ENCODE measurements around the gene LSM11. TPM values are rescaled to one million over a fixed set of nuclear protein-coding genes. Genes with fewer than 3 reads are reported as not detected.

Gene LSM11
- total RNA-seq, 4 donors from 2014 or later: 3.6 to 5.6 (median 3.8) TPM

DNA sequence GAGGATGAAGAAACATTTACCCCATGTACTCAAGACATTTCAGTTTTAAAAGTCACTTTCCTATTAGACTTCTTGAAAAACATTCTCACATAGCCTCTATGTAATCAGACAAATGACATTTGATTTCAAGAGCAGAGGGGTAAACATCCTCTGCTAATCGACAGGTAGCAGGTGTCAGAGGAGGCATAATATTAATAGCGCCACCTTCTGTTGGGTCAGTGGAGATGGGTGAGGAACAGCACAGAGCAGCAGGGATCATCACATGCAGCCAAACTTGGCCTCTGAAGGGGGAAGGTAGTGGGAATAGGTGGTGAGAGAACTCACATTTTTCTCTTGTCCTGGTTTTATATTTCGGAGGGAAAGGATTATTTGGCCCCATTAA is 3.3 kb upstream of the LSM11 start:
- no peak for DNase-seq (ENCODE audit: low spot score in 2 of 2)
- intact Hi-C loops (cut with DNase I; ENCODE audit: low total_unique reads): loop anchor here (10.0 kb wide), 1 partner anchor 415 kb away; no protein-coding TSS in a partner anchor
- no peak overlapping the region for H3K4me3 ChIP-seq (ENCODE audit: low read depth, poor library complexity, severe bottlenecking)
- WGBS, 2 donors: 52 to 67% methylated on average over 3 of the region's 3 CpGs
- TF ChIP-seq, protein P1, sequence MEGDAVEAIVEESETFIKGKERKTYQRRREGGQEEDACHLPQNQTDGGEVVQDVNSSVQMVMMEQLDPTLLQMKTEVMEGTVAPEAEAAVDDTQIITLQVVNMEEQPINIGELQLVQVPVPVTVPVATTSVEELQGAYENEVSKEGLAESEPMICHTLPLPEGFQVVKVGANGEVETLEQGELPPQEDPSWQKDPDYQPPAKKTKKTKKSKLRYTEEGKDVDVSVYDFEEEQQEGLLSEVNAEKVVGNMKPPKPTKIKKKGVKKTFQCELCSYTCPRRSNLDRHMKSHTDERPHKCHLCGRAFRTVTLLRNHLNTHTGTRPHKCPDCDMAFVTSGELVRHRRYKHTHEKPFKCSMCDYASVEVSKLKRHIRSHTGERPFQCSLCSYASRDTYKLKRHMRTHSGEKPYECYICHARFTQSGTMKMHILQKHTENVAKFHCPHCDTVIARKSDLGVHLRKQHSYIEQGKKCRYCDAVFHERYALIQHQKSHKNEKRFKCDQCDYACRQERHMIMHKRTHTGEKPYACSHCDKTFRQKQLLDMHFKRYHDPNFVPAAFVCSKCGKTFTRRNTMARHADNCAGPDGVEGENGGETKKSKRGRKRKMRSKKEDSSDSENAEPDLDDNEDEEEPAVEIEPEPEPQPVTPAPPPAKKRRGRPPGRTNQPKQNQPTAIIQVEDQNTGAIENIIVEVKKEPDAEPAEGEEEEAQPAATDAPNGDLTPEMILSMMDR (IDR thresholded peaks at IDR 0.05): no peak
- no peak for TF ChIP-seq POLR2A (IDR thresholded peaks at IDR 0.05)

DNA sequence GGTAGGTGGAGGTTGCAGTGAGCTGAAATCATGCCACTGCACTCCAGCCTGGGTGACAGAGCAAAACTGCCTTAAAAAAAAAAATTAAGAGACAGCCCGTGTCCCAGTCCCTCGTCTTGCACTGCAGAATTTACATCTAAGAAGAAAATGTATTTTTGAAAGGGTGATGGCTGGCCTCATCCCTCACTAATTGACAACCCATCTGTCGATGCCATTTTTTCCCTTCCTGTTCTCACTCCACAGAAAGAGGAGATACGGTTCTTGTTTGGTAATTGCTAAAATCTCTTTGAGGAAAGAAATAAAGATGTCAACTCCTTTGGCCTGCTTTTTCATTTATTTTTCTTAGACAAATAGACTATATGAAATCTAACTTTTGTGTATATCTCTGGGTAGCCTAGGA is 2.4 kb upstream of the LSM11 start:
- H3K4me3 ChIP-seq (ENCODE audit: low read depth, poor library complexity, severe bottlenecking): no peak overlapping the region
- DNase-seq (ENCODE audit: low spot score in 2 of 2): no peak
- no peak for TF ChIP-seq POLR2A (IDR thresholded peaks at IDR 0.05)
- TF ChIP-seq, protein P1 (IDR thresholded peaks at IDR 0.05): no peak
- intact Hi-C loops (cut with DNase I; ENCODE audit: low total_unique reads): loop anchor here (10.0 kb wide), 1 partner anchor 416 kb away; no protein-coding TSS in a partner anchor
- 63 to 69% methylated on average over 4 of the region's 4 CpGs for WGBS, 2 donors

DNA sequence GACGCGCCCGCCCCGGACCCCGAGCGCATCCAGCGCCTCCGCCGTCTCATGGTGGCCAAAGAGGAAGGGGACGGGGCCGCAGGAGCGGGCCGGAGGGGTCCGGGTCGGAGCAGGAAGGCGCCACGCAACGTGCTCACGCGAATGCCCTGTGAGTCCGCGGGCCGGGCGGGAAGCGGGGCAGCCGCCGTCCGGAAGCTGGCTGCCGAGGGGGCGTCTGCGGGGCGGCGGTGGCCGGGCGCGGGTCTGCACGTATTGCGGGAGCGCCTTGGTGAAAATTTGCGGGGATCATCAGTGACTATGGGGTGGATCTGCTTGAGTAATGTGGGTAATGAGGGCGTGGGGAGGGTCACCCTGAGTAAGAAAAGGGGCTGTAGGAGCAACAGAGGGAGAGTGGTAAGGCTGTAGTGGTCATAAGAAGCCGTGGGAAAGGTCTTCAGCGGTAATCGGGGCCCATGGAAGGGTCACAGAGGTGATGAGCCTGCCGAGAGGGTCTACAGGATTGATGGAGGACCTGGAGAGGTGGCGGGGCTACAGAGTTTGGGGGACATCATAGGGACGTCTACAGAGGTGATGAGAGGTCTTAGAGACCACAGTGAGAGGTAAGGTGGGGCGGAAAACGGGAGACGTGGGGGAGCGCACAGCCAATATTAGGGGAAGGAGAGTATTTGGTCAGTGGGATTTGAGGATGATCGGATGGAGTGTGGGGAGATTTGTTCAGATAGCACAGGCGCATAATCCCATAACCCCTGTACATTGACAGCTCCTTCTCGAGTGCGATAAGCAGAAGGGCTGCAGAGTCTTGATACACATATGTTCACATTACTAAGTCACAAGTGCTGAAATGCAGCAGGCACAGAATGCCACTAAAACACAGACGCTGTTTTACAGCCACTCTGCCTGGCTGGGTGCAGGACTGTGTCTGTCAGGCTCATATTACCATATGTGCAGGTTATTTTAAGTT is 819 bp downstream of the LSM11 start:
- TF ChIP-seq POLR2A (IDR thresholded peaks at IDR 0.05): no peak
- TF ChIP-seq, protein P1 (IDR thresholded peaks at IDR 0.05): no peak
- DNase-seq (ENCODE audit: low spot score in 2 of 2): no peak
- WGBS, 2 donors: 5 to 11% methylated on average over 28 to 56 of the region's 56 CpGs
- intact Hi-C loops (cut with DNase I; ENCODE audit: low total_unique reads): loop anchor here (10.0 kb wide), 1 partner anchor 420 kb away; no protein-coding TSS in a partner anchor
- H3K4me3 ChIP-seq (ENCODE audit: low read depth, poor library complexity, severe bottlenecking): peak overlapping the region; percentile 69

DNA sequence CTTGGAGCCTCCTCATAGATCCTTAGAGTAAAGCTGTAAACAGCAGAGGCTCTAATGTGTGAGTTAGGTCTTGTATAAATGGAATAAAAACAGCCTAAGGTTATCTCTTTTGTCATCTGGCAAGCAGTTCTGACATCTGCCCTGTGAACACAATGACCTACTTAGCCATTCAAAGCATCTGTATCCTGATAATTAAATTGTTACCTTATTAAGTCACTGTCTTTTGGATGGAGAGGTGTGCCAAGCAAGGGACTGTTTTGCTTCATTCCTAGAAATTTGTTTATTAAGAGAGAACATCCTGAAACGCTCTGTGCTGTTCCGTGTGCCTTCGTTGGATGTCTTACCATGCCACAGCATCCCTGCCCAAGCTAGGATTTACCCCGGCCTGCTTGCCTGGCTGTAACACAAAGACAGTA is 1.5 kb downstream of the LSM11 start:
- no peak for DNase-seq (ENCODE audit: low spot score in 2 of 2)
- no peak overlapping the region for H3K4me3 ChIP-seq (ENCODE audit: low read depth, poor library complexity, severe bottlenecking)
- intact Hi-C loops (cut with DNase I; ENCODE audit: low total_unique reads): loop anchor here (10.0 kb wide), 1 partner anchor 420 kb away; no protein-coding TSS in a partner anchor
- 71% methylated on average over 4 of the region's 4 CpGs for WGBS, 2 donors
- TF ChIP-seq, protein P1 (IDR thresholded peaks at IDR 0.05): no peak
- TF ChIP-seq POLR2A (IDR thresholded peaks at IDR 0.05): no peak

DNA sequence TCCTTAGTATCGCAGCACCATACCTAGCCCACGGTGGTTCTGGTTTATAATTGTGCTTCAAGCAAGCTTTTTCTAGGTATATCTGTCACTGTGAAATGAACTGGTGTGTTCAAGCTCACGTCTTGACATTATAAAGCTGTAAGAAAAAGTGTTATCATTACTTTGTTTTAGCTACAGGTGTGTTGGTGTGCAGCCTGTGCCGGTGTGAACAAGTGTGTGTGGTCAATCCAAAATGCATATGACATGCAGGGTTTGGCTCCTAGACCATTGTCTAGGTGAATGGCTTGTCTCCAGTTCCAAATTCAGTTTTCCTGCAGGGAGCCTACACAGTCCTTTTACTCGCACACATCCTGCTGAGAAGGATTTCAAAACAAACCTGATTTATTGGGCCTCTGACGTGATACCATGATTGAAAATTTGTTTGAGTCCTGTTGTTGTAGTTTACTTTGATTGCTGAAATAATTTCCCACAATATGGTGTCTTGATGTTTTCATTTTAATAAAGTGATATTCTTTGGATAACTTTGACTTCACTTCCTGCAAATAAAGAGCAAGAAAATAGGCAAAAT is 3.7 kb downstream of the LSM11 start:
- H3K4me3 ChIP-seq (ENCODE audit: low read depth, poor library complexity, severe bottlenecking): no peak overlapping the region
- TF ChIP-seq, protein P1 (IDR thresholded peaks at IDR 0.05): no peak
- no peak for TF ChIP-seq POLR2A (IDR thresholded peaks at IDR 0.05)
- intact Hi-C loops (cut with DNase I; ENCODE audit: low total_unique reads): loop anchor here (10.0 kb wide), 1 partner anchor 422 kb away; no protein-coding TSS in a partner anchor
- no peak for DNase-seq (ENCODE audit: low spot score in 2 of 2)
- 82 to 89% methylated on average over 6 of the region's 6 CpGs for WGBS, 2 donors

Measured in lower leg skin (tissue), 4 donors.